Activated effector memory CD4-positive, alpha-beta T cell treated with anti-CD3 and anti-CD28 coated beads, Interleukin-2, amount 50 U/mL, for 16 hours (primary cell): ENCODE data around the gene NFATC4.
"Not testable (repeated sequence)": the region's sequence is repeated elsewhere in the genome, so short reads cannot be mapped to it uniquely, and the experiment has no call there.

Experiments used
- DNase-seq: peaks from one replicate; pipeline ENCODE4 v3.0.0-alpha.2; 2020

The NFATC4 gene

GRCh38 chr14:24368562-24369252, 723 bp downstream of the NFATC4 start:
- peak; percentile 70 for DNase-seq

GRCh38 chr14:24369463-24369862, 1.5 kb downstream of the NFATC4 start:
- no peak for DNase-seq

- no peak for DNase-seq
Observed at GRCh38 chr14:24369907-24370687, 2.1 kb downstream of the NFATC4 start.

- no peak for DNase-seq
Observed at GRCh38 chr14:24370748-24371147, 2.8 kb downstream of the NFATC4 start.

GRCh38 chr14:24371605-24372004, 3.6 kb downstream of the NFATC4 start:
- not testable (repeated sequence) for DNase-seq

- DNase-seq, result no peak
Observed at GRCh38 chr14:24372701-24373416, 4.9 kb downstream of the NFATC4 start.

GRCh38 chr14:24376448-24377070, 8.6 kb downstream of the NFATC4 start:
- no peak for DNase-seq

- no peak for DNase-seq
Observed at GRCh38 chr14:24377126-24377525, 9.1 kb downstream of the NFATC4 start.

GRCh38 chr14:24377657-24378056, 9.7 kb downstream of the NFATC4 start:
- no peak for DNase-seq

GRCh38 chr14:24378327-24378726, 10.3 kb downstream of the NFATC4 start:
- no peak for DNase-seq

- DNase-seq, result no peak
Observed at GRCh38 chr14:24378981-24379906, 11.3 kb downstream of the NFATC4 start.

GRCh38 chr14:24379907-24380730, 12.1 kb downstream of the NFATC4 start:
- no peak for DNase-seq

- DNase-seq, result no peak
Observed at GRCh38 chr14:24381363-24382063, 13.5 kb downstream of the NFATC4 start.

GRCh38 chr14:24382064-24382371, 14.0 kb downstream of the NFATC4 start:
- DNase-seq, result no peak

GRCh38 chr14:24384169-24384568, 16.2 kb downstream of the NFATC4 start:
- DNase-seq, result no peak

- no peak for DNase-seq
Observed at GRCh38 chr14:24385524-24385923, 17.5 kb downstream of the NFATC4 start.

GRCh38 chr14:24387009-24387345, 19.0 kb downstream of the NFATC4 start:
- DNase-seq, result no peak

GRCh38 chr14:24387579-24387978, 19.6 kb downstream of the NFATC4 start:
- DNase-seq, result not testable (repeated sequence)

- no peak for DNase-seq
Observed at GRCh38 chr14:24388474-24389179, 20.6 kb downstream of the NFATC4 start.

- DNase-seq, result no peak
Observed at GRCh38 chr14:24389226-24389848, 21.4 kb downstream of the NFATC4 start.
